Measurements from ENCODE around the gene PLP1. TPM values are rescaled to one million over a fixed set of nuclear protein-coding genes. Genes with fewer than 3 reads are reported as not detected.

PLP1 gene
- total RNA-seq, 4 donors from 2014 or later, result 0.19 to 6.2 (median 3.1) TPM

DNA sequence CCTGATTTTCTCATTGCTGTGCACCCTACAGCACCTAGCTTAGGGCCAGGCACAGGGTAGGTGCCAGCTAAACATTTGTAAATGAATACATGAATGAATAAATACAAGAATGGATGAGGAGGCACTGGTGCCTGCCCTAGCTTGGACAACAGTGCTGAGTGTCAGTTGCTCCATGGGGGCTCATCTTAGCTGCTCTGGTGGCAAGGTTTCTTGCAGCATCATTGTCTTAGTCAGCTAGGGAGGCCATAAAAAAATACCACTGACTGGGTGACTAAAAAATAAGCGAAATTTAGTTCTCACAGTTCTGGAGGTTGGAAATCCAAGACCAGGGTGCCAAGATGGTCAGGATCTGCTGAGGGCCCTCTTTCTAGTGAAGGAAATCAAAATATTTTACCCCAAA lies 34.8 kb upstream of the PLP1 start:
- no peaks in the 10 kb centered on the region for H3K36me3 ChIP-seq
- H3K9me3 ChIP-seq, result no peaks in the 10 kb centered on the region
- WGBS, 2 donors, result 39 to 50% methylated on average over 1 of the region's 1 CpG
- DNase-seq, result no peak
- intact Hi-C loops (cut with DNase I), result no loop called here
- H3K27me3 ChIP-seq, result no peaks in the 10 kb centered on the region
- no peak overlapping the region for H3K4me3 ChIP-seq
- TF ChIP-seq, protein P1, sequence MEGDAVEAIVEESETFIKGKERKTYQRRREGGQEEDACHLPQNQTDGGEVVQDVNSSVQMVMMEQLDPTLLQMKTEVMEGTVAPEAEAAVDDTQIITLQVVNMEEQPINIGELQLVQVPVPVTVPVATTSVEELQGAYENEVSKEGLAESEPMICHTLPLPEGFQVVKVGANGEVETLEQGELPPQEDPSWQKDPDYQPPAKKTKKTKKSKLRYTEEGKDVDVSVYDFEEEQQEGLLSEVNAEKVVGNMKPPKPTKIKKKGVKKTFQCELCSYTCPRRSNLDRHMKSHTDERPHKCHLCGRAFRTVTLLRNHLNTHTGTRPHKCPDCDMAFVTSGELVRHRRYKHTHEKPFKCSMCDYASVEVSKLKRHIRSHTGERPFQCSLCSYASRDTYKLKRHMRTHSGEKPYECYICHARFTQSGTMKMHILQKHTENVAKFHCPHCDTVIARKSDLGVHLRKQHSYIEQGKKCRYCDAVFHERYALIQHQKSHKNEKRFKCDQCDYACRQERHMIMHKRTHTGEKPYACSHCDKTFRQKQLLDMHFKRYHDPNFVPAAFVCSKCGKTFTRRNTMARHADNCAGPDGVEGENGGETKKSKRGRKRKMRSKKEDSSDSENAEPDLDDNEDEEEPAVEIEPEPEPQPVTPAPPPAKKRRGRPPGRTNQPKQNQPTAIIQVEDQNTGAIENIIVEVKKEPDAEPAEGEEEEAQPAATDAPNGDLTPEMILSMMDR (IDR thresholded peaks at IDR 0.05), result no peak
- no peak for TF ChIP-seq POLR2A (IDR thresholded peaks at IDR 0.05)
- no peaks in the 10 kb centered on the region for H3K4me1 ChIP-seq
- H3K27ac ChIP-seq, result no peak overlapping the region

DNA sequence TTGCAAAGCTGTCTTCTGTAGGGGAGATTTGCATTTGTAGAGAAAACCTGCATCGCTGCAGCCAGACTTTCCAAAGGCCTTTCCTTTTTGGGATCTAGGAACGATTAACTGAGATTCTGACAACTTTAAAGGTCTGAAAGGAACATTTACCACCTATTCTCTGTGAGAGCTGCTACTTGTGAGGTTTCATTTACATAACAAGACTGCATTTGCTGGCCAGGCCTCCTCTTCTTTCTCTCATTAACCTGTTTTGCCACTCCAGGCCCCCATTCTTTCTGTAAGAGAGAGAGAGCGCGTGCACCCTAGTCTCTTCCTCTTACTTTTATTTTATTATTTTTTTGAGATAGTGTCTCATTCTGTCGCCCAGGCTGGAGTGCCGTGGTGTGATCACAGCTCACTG lies 34.3 kb upstream of the PLP1 start:
- no peak overlapping the region for H3K27ac ChIP-seq
- no peaks in the 10 kb centered on the region for H3K4me1 ChIP-seq
- intact Hi-C loops (cut with DNase I), result no loop called here
- DNase-seq, result no peak
- no peaks in the 10 kb centered on the region for H3K9me3 ChIP-seq
- TF ChIP-seq POLR2A (IDR thresholded peaks at IDR 0.05), result no peak
- TF ChIP-seq, protein P1 (IDR thresholded peaks at IDR 0.05), result no peak
- 72 to 84% methylated on average over 4 to 6 of the region's 6 CpGs for WGBS, 2 donors
- H3K4me3 ChIP-seq, result no peak overlapping the region
- H3K36me3 ChIP-seq, result no peaks in the 10 kb centered on the region
- H3K27me3 ChIP-seq, result no peaks in the 10 kb centered on the region

- no peaks in the 10 kb centered on the region for H3K27me3 ChIP-seq
- no peak overlapping the region for H3K27ac ChIP-seq
- H3K9me3 ChIP-seq, result no peaks in the 10 kb centered on the region
- H3K36me3 ChIP-seq, result no peaks in the 10 kb centered on the region
- H3K4me1 ChIP-seq, result no peaks in the 10 kb centered on the region
- TF ChIP-seq, protein P1 (IDR thresholded peaks at IDR 0.05), result no peak
- no peak for TF ChIP-seq POLR2A (IDR thresholded peaks at IDR 0.05)
- H3K4me3 ChIP-seq, result no peak overlapping the region
- no peak for DNase-seq
- WGBS, 2 donors, result 85 to 86% methylated on average over 2 of the region's 2 CpGs
- intact Hi-C loops (cut with DNase I), result no loop called here
Measured at GRCh38 chrX:103747163-103747562, 29.5 kb upstream of the PLP1 start.

DNA sequence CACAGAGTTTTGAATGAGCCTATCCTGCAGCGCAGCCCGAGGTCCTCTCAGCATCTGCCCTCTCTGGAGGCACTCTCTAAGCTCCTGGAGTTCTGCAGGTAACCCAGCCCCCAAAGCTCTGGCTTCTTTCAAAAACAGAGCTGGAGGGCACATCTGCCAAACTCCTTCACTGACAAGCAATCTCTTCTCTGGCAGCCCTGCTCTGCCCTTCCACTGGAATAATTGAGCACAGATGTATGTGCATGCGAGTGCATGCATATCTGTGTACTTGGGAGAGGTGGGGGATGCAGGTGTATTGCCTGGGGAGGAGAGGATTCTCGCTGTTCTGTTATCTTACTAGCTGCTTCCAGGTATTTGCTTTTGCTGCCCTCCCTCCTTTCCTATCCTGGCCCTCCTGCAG lies 22.2 kb upstream of the PLP1 start:
- H3K4me1 ChIP-seq, result no peaks in the 10 kb centered on the region
- TF ChIP-seq POLR2A (IDR thresholded peaks at IDR 0.05), result no peak
- TF ChIP-seq, protein P1 (IDR thresholded peaks at IDR 0.05), result no peak
- H3K36me3 ChIP-seq, result no peaks in the 10 kb centered on the region
- no peak overlapping the region for H3K27ac ChIP-seq
- H3K9me3 ChIP-seq, result peaks cover 0 to 4% (median 0%) of the 10 kb centered on the region in 3 donors
- intact Hi-C loops (cut with DNase I), result no loop called here
- H3K4me3 ChIP-seq, result no peak overlapping the region
- no peaks in the 10 kb centered on the region for H3K27me3 ChIP-seq
- WGBS, 2 donors, result 13 to 40% methylated on average over 1 to 2 of the region's 4 CpGs
- no peak for DNase-seq

DNA sequence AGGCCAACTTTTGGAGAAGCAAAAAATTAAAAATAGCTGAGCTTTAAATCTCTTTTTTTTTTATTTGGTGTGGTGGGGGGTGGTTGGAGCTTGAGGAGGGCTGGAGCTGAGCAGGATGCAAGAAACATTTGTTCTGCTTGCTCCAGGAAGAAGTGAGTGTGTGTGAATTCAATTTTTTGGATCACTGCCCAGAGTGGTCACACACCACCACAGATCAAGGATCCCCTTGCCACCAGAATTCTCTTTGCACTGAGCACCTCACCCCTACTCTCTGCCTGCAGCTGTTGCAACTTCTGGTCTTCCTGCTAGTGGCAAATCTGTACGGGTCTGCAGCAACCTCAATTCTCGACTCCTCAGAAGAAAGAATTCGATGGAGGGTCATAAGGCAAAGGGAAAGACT lies 19.9 kb upstream of the PLP1 start:
- H3K36me3 ChIP-seq, result no peaks in the 10 kb centered on the region
- H3K4me1 ChIP-seq, result no peaks in the 10 kb centered on the region
- DNase-seq, result no peak
- TF ChIP-seq, protein P1 (IDR thresholded peaks at IDR 0.05), result no peak
- TF ChIP-seq POLR2A (IDR thresholded peaks at IDR 0.05), result no peak
- H3K9me3 ChIP-seq, result peaks cover 0 to 7% (median 0%) of the 10 kb centered on the region in 3 donors
- no peak overlapping the region for H3K4me3 ChIP-seq
- intact Hi-C loops (cut with DNase I), result no loop called here
- H3K27ac ChIP-seq, result no peak overlapping the region
- 69% methylated on average over 2 of the region's 3 CpGs; no CpG with 5 or more reads in 1 of the 2 donors for WGBS, 2 donors
- no peaks in the 10 kb centered on the region for H3K27me3 ChIP-seq

Data from esophagus squamous epithelium (tissue), 5 donors.